ENCODE results near the gene PPP2R1B. TPM values are rescaled to one million over a fixed set of nuclear protein-coding genes. Genes with fewer than 3 reads are reported as not detected.

Gene PPP2R1B
- polyA plus RNA-seq, 4 donors = 9.5 to 38.4 (median 14.4) TPM

- 56 to 85% (median 80%) methylated on average over 7 of the region's 7 CpGs for WGBS, 3 donors
- FAIRE-seq (no peak), DNase-seq (no peak)
- H3K36me3 ChIP-seq (ENCODE audit: control insufficient read depth in 3 of 3, insufficient read depth in 2 of 3, low read depth in 1 of 3, low read length in 3 of 3) = peaks cover 0 to 66% (median 0%) of the 10 kb centered on the region in 3 donors
- no peaks in the 10 kb centered on the region for H3K27me3 ChIP-seq (ENCODE audit: control insufficient read depth in 3 of 3, insufficient read depth in 3 of 3, low read length in 3 of 3)
- no peaks in the 10 kb centered on the region for H3K9me3 ChIP-seq (ENCODE audit: control insufficient read depth in 2 of 2, insufficient read depth in 1 of 2, low read depth in 1 of 2, low read length in 1 of 2)
- peak overlapping the region in 2 of 3 donors; percentile 16 to 90 for H3K27ac ChIP-seq (ENCODE audit: low read depth in 1 of 3, low read length in 2 of 3)
- peaks cover 0 to 51% (median 0%) of the 10 kb centered on the region in 3 donors for H3K4me1 ChIP-seq (ENCODE audit: control insufficient read depth in 3 of 3, insufficient read depth in 2 of 3, low read depth in 1 of 3, low read length in 2 of 3)
- no peak overlapping the region for H3K4me3 ChIP-seq (ENCODE audit: low read depth in 1 of 3, low read length in 3 of 3)
Observed at GRCh38 chr11:111733016-111733415, 33.2 kb downstream of the PPP2R1B start.

- no peak for FAIRE-seq
- H3K27me3 ChIP-seq (ENCODE audit: control insufficient read depth in 3 of 3, insufficient read depth in 3 of 3, low read length in 3 of 3) = no peaks in the 10 kb centered on the region
- no peaks in the 10 kb centered on the region for H3K9me3 ChIP-seq (ENCODE audit: control insufficient read depth in 2 of 2, insufficient read depth in 1 of 2, low read depth in 1 of 2, low read length in 1 of 2)
- 89 to 97% (median 93%) methylated on average over 5 of the region's 5 CpGs for WGBS, 3 donors
- no peak for DNase-seq
- H3K27ac ChIP-seq (ENCODE audit: low read depth in 1 of 3, low read length in 2 of 3) = peak overlapping the region in 1 of 3 donors; percentile 53
- peaks cover 0 to 44% (median 0%) of the 10 kb centered on the region in 3 donors for H3K4me1 ChIP-seq (ENCODE audit: control insufficient read depth in 3 of 3, insufficient read depth in 2 of 3, low read depth in 1 of 3, low read length in 2 of 3)
- H3K4me3 ChIP-seq (ENCODE audit: low read depth in 1 of 3, low read length in 3 of 3) = no peak overlapping the region
- H3K36me3 ChIP-seq (ENCODE audit: control insufficient read depth in 3 of 3, insufficient read depth in 2 of 3, low read depth in 1 of 3, low read length in 3 of 3) = peaks cover 0 to 68% (median 2%) of the 10 kb centered on the region in 3 donors
Observed at GRCh38 chr11:111731821-111732220, 34.4 kb downstream of the PPP2R1B start.

DNA sequence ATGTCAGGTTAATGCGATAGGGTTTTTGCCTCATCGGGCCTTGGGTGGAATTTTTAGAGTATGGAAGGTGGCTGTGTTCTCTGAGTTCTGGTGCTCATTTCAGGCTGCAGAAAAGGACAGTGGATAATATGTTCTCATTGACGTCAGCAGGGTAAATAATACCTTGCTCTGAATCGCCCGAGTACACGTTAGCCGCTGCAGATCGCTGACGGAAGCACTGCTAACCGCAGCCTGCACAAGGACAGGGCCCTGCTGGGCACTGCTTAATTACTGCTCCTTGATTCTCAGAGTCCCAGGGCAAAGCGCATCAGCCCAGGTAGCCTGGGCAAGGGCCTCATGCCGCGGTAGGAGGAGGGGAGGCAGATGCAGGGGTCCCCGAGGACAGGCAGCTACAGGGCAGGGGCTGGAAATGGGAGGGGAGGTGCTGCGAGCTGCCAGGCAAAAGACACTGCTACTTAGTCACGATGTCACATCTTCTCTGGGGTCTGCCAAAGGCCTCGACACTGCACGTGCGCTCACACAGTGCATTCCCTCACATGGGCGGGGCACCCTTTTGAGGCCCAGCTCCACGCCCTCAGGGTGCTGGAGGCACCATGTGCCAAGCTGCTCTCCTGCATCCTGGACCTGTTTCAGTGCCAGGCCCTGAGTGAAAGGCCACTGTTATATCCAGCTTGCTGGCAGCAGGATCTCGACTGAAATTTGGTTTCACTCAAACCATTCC is 35.2 kb downstream of the PPP2R1B start:
- H3K4me3 ChIP-seq (ENCODE audit: low read depth in 1 of 3, low read length in 3 of 3) = no peak overlapping the region
- FAIRE-seq (no peak), DNase-seq (peak; percentile 46 to 69)
- no peaks in the 10 kb centered on the region for H3K27me3 ChIP-seq (ENCODE audit: control insufficient read depth in 3 of 3, insufficient read depth in 3 of 3, low read length in 3 of 3)
- H3K27ac ChIP-seq (ENCODE audit: low read depth in 1 of 3, low read length in 2 of 3) = peak overlapping the region in 1 of 3 donors; percentile 32
- peaks cover 2 to 67% (median 2%) of the 10 kb centered on the region in 3 donors for H3K36me3 ChIP-seq (ENCODE audit: control insufficient read depth in 3 of 3, insufficient read depth in 2 of 3, low read depth in 1 of 3, low read length in 3 of 3)
- no peaks in the 10 kb centered on the region for H3K9me3 ChIP-seq (ENCODE audit: control insufficient read depth in 2 of 2, insufficient read depth in 1 of 2, low read depth in 1 of 2, low read length in 1 of 2)
- peaks cover 0 to 38% (median 0%) of the 10 kb centered on the region in 3 donors for H3K4me1 ChIP-seq (ENCODE audit: control insufficient read depth in 3 of 3, insufficient read depth in 2 of 3, low read depth in 1 of 3, low read length in 2 of 3)
- 60 to 71% (median 66%) methylated on average over 22 of the region's 22 CpGs for WGBS, 3 donors

GRCh38 chr11:111729831-111730311 is 36.3 kb downstream of the PPP2R1B start:
- 65 to 89% (median 87%) methylated on average over 9 of the region's 9 CpGs for WGBS, 3 donors
- FAIRE-seq (no peak), DNase-seq (no peak)
- no peaks in the 10 kb centered on the region for H3K27me3 ChIP-seq (ENCODE audit: control insufficient read depth in 3 of 3, insufficient read depth in 3 of 3, low read length in 3 of 3)
- peaks cover 2 to 61% (median 2%) of the 10 kb centered on the region in 3 donors for H3K36me3 ChIP-seq (ENCODE audit: control insufficient read depth in 3 of 3, insufficient read depth in 2 of 3, low read depth in 1 of 3, low read length in 3 of 3)
- H3K4me3 ChIP-seq (ENCODE audit: low read depth in 1 of 3, low read length in 3 of 3) = no peak overlapping the region
- peaks cover 0 to 35% (median 0%) of the 10 kb centered on the region in 3 donors for H3K4me1 ChIP-seq (ENCODE audit: control insufficient read depth in 3 of 3, insufficient read depth in 2 of 3, low read depth in 1 of 3, low read length in 2 of 3)
- H3K9me3 ChIP-seq (ENCODE audit: control insufficient read depth in 2 of 2, insufficient read depth in 1 of 2, low read depth in 1 of 2, low read length in 1 of 2) = no peaks in the 10 kb centered on the region
- H3K27ac ChIP-seq (ENCODE audit: low read depth in 1 of 3, low read length in 2 of 3) = peak overlapping the region in 2 of 3 donors; percentile 17 to 67

GRCh38 chr11:111729071-111729830 is 36.9 kb downstream of the PPP2R1B start:
- no peaks in the 10 kb centered on the region for H3K9me3 ChIP-seq (ENCODE audit: control insufficient read depth in 2 of 2, insufficient read depth in 1 of 2, low read depth in 1 of 2, low read length in 1 of 2)
- H3K27me3 ChIP-seq (ENCODE audit: control insufficient read depth in 3 of 3, insufficient read depth in 3 of 3, low read length in 3 of 3) = no peaks in the 10 kb centered on the region
- FAIRE-seq = no peak
- H3K4me1 ChIP-seq (ENCODE audit: control insufficient read depth in 3 of 3, insufficient read depth in 2 of 3, low read depth in 1 of 3, low read length in 2 of 3) = peaks cover 0 to 29% (median 0%) of the 10 kb centered on the region in 3 donors
- no peak for DNase-seq
- WGBS, 3 donors = 80 to 92% (median 90%) methylated on average over 10 of the region's 10 CpGs
- peaks cover 5 to 61% (median 8%) of the 10 kb centered on the region in 3 donors for H3K36me3 ChIP-seq (ENCODE audit: control insufficient read depth in 3 of 3, insufficient read depth in 2 of 3, low read depth in 1 of 3, low read length in 3 of 3)
- peak overlapping the region in 2 of 3 donors; percentile 17 to 67 for H3K27ac ChIP-seq (ENCODE audit: low read depth in 1 of 3, low read length in 2 of 3)
- no peak overlapping the region for H3K4me3 ChIP-seq (ENCODE audit: low read depth in 1 of 3, low read length in 3 of 3)

GRCh38 chr11:111727431-111727830 is 38.8 kb downstream of the PPP2R1B start:
- Histone ChIP-seq H3K27me3 (ENCODE audit: control insufficient read depth in 3 of 3, insufficient read depth in 3 of 3, low read length in 3 of 3) (no peaks in the 10 kb centered on the region), H3K9me3 (ENCODE audit: control insufficient read depth in 2 of 2, insufficient read depth in 1 of 2, low read depth in 1 of 2, low read length in 1 of 2) (no peaks in the 10 kb centered on the region), H3K36me3 (ENCODE audit: control insufficient read depth in 3 of 3, insufficient read depth in 2 of 3, low read depth in 1 of 3, low read length in 3 of 3) (peaks cover 13 to 70% (median 15%) of the 10 kb centered on the region in 3 donors), H3K27ac (ENCODE audit: low read depth in 1 of 3, low read length in 2 of 3) (peak overlapping the region in 1 of 3 donors; percentile 1), H3K4me3 (ENCODE audit: low read depth in 1 of 3, low read length in 3 of 3) (no peak overlapping the region), H3K4me1 (ENCODE audit: control insufficient read depth in 3 of 3, insufficient read depth in 2 of 3, low read depth in 1 of 3, low read length in 2 of 3) (peaks cover 0 to 27% (median 0%) of the 10 kb centered on the region in 3 donors)
- DNase-seq = no peak
- FAIRE-seq = no peak
- WGBS, 3 donors = 79 to 88% (median 81%) methylated on average over 7 of the region's 7 CpGs

DNA sequence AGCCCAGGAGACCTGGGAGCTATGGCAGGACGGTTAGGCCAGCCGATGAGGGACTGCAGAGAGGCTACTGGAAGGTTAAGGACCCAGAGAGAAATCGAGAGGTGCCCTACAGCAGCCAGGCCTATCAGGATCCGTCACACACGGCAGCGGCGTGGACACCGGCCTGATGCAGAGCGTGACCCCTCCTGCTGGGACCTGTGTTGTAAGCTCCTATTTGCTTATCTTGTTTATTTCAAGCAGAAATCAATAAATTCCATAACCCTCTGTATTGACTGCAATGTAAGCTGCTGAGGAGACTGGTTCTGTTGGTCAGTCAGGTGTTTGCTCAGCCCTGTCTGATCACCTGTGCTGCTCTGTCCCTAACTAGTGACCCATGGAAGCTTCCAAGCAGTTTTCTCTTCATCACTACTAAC is 39.9 kb downstream of the PPP2R1B start:
- H3K36me3 ChIP-seq (ENCODE audit: control insufficient read depth in 3 of 3, insufficient read depth in 2 of 3, low read depth in 1 of 3, low read length in 3 of 3) = peaks cover 17 to 70% (median 19%) of the 10 kb centered on the region in 3 donors
- DNase-seq = no peak
- H3K4me1 ChIP-seq (ENCODE audit: control insufficient read depth in 3 of 3, insufficient read depth in 2 of 3, low read depth in 1 of 3, low read length in 2 of 3) = peaks cover 0 to 36% (median 0%) of the 10 kb centered on the region in 3 donors
- H3K27me3 ChIP-seq (ENCODE audit: control insufficient read depth in 3 of 3, insufficient read depth in 3 of 3, low read length in 3 of 3) = no peaks in the 10 kb centered on the region
- no peak overlapping the region for H3K27ac ChIP-seq (ENCODE audit: low read depth in 1 of 3, low read length in 2 of 3)
- 86 to 94% (median 91%) methylated on average over 9 of the region's 9 CpGs for WGBS, 3 donors
- H3K9me3 ChIP-seq (ENCODE audit: control insufficient read depth in 2 of 2, insufficient read depth in 1 of 2, low read depth in 1 of 2, low read length in 1 of 2) = no peaks in the 10 kb centered on the region
- no peak overlapping the region for H3K4me3 ChIP-seq (ENCODE audit: low read depth in 1 of 3, low read length in 3 of 3)
- no peak for FAIRE-seq

DNA sequence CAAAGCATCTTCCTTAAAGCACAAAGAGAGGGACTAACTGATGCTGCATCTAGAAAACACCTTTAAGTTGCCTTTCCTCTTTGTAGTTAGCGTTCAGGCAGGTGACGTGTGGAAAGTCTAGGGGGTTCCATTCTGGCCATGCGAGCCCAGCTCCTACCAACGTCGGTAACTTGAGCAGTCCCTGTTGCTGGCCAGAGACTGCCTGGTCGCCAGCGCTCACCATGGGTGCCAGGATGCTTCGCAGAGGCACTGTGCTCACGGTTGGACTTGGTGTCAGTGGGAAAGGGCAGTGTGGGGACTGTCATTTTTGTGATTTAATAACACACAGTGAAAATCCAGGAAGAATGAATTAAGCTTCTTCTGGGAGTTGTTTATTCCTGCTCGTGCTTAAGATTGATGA is 40.6 kb downstream of the PPP2R1B start:
- Histone ChIP-seq H3K4me1 (ENCODE audit: control insufficient read depth in 3 of 3, insufficient read depth in 2 of 3, low read depth in 1 of 3, low read length in 2 of 3) (peaks cover 0 to 33% (median 0%) of the 10 kb centered on the region in 3 donors), H3K27ac (ENCODE audit: low read depth in 1 of 3, low read length in 2 of 3) (no peak overlapping the region), H3K4me3 (ENCODE audit: low read depth in 1 of 3, low read length in 3 of 3) (no peak overlapping the region), H3K9me3 (ENCODE audit: control insufficient read depth in 2 of 2, insufficient read depth in 1 of 2, low read depth in 1 of 2, low read length in 1 of 2) (no peaks in the 10 kb centered on the region), H3K27me3 (ENCODE audit: control insufficient read depth in 3 of 3, insufficient read depth in 3 of 3, low read length in 3 of 3) (no peaks in the 10 kb centered on the region), H3K36me3 (ENCODE audit: control insufficient read depth in 3 of 3, insufficient read depth in 2 of 3, low read depth in 1 of 3, low read length in 3 of 3) (peaks cover 17 to 75% (median 19%) of the 10 kb centered on the region in 3 donors)
- 91 to 94% (median 94%) methylated on average over 10 of the region's 10 CpGs for WGBS, 3 donors
- FAIRE-seq (no peak), DNase-seq (no peak)

All from small intestine (tissue), 7 donors.